ENCODE measurements around the gene TRANK1.

TRANK1 gene

DNA sequence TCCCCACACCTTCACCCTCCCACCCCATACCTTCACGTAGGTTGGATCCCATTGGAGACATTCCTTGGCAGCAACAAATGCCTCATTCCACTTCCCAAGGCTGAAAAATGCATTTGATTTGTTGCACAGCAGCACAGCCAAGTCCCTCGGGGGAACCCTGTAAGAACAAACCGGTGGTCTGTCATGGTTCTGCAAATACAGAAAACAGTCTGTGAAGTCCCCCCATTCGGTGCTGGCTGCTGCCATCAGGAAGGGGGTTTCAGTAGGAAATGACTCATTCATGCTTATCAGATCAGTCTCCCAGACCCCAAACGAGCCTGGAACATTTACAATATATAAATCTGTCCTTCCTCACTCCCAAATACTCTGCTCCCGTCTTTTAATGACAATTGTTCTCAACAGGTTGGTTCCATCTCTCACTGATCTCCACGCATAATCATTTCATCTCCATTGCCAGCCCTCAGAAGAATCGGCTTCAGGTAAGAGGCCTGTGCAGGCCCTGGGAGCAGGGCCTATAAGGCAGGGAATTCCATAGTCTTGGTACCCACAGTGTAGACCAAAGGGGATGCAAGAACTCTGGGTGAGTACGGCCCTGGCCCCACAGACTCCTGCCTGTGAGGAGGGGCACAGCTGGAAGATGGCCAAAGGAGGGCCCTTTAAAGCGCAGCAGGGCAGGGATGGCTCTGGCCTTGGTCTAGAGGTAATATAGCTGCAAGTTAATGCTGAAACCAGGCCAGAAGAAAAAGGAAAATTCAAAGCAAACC lies 41.6 kb downstream of the TRANK1 start:
- TF ChIP-seq, protein P1, sequence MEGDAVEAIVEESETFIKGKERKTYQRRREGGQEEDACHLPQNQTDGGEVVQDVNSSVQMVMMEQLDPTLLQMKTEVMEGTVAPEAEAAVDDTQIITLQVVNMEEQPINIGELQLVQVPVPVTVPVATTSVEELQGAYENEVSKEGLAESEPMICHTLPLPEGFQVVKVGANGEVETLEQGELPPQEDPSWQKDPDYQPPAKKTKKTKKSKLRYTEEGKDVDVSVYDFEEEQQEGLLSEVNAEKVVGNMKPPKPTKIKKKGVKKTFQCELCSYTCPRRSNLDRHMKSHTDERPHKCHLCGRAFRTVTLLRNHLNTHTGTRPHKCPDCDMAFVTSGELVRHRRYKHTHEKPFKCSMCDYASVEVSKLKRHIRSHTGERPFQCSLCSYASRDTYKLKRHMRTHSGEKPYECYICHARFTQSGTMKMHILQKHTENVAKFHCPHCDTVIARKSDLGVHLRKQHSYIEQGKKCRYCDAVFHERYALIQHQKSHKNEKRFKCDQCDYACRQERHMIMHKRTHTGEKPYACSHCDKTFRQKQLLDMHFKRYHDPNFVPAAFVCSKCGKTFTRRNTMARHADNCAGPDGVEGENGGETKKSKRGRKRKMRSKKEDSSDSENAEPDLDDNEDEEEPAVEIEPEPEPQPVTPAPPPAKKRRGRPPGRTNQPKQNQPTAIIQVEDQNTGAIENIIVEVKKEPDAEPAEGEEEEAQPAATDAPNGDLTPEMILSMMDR (IDR thresholded peaks at IDR 0.05; ENCODE audit: low read depth, low read length), result no peak
- peak in 1 of 2 donors; percentile 6 for DNase-seq (ENCODE audit: low read depth in 2 of 2)
- no peak overlapping the region for H3K4me3 ChIP-seq (replicated peaks in 1 of 2; ENCODE audit: low read depth in 2 of 2, low read length in 2 of 2)

DNA sequence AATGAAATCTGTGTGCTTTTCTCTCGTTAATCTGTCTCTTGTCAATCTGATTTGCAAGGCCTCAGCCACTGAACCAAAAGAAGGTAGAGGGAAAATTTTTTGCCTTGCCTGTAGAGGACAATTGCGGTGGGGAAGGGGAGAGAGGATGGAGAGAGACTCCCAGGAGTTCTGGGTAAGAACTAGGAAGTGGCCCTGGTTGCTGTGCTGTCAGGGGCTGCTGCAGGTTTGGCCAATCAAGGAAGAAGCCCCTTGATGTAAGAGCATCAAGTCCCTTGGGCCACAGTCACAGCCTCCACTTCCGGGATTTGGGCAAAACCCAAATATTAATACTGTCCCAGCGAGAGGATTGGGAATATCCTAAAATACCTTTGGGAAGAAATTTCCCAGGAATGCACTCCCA lies 43.3 kb downstream of the TRANK1 start:
- H3K4me3 ChIP-seq (replicated peaks in 1 of 2; ENCODE audit: low read depth in 2 of 2, low read length in 2 of 2), result no peak overlapping the region
- no peak for DNase-seq (ENCODE audit: low read depth in 2 of 2)
- TF ChIP-seq, protein P1 (IDR thresholded peaks at IDR 0.05; ENCODE audit: low read depth, low read length), result no peak

DNA sequence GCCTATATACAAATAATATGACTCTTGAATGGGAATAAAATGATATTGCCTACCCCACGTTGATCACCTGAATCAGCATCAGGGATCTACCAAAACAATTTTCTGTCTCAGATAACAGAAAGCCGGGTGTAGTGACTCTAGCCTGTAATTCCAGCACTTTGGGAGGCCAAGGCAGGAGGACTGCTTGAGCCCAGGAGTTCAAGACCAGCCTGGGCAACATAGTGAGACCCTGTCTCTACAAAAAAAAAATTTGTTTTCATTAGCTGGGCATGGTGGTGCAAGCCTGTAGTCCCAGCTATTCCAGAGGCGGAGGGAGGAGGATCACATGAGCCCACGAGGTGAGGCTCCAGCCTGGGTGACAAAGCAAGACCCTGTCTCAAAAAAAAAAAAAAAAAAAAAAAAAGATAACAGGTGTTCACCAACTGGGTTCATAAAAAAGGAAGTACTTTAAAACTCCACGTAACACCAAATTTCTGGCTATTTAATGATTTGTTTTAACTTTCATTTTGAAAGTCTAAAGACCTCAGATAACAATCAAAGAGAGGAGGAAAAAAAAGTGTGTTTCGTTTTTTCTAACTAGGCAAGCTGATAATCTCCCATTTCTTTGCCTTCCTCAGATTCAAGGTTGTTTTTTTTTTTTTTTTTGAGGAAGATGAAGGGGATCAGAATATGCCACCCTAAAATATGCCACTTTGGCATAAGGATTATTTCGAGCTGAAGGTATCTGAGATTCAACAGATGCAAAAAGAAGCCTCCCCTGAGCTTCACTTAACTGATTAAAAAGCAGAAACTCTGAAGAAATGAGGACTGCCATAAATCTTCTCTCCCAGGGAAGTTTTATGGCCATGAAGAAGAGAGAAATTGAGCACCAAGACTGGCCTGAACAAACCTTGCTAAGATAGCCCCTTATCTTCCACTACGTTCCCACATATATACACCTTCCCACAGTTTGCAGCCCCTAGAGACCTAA lies 44.1 kb downstream of the TRANK1 start:
- TF ChIP-seq, protein P1 (IDR thresholded peaks at IDR 0.05; ENCODE audit: low read depth, low read length), result no peak
- no peak overlapping the region for H3K4me3 ChIP-seq (replicated peaks in 1 of 2; ENCODE audit: low read depth in 2 of 2, low read length in 2 of 2)
- DNase-seq (ENCODE audit: low read depth in 2 of 2), result no peak

DNA sequence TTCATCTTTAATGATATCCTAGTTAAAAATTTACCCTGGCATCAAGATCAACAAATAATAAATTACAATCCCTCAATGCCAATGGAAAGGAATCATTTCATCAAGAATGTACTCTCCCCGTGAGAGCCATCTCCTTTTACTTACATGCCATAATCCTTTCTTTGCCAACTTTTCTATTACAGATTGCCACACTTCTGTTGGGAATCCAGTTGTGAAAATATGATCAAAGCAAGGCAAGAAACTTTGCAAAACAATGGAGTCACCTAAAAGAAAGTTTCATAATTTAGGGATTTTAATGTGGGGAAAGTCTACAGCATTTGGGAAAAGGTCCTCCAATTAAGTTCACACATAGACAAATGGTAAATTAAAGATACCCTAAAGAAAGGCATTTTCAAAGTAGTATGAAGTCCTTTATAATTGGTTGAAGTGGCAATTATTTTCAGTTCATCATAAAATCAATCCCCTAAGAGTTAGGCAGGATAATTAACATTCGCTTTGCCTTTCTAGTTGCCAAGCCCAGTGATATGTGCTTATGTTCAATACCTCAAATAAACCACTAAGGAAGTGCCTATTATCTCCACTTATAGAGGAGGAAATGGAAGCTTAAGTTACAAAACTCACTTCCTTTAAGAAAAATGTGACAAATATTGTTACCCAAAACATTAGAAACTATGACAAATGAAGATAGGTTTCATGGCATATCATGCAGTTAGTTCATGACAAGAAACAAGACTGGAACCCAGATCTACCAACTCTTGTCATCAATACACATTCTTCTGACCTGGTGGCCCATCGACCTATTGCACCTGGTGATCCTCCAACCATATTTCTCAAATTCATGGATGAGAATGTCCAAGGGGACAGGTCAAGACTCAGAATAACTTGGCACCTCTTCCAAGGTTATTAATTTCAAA lies 49.1 kb downstream of the TRANK1 start:
- peak in 1 of 2 donors; percentile 36 for DNase-seq (ENCODE audit: low read depth in 2 of 2)
- no peak overlapping the region for H3K4me3 ChIP-seq (replicated peaks in 1 of 2; ENCODE audit: low read depth in 2 of 2, low read length in 2 of 2)
- TF ChIP-seq, protein P1 (IDR thresholded peaks at IDR 0.05; ENCODE audit: low read depth, low read length), result no peak

DNA sequence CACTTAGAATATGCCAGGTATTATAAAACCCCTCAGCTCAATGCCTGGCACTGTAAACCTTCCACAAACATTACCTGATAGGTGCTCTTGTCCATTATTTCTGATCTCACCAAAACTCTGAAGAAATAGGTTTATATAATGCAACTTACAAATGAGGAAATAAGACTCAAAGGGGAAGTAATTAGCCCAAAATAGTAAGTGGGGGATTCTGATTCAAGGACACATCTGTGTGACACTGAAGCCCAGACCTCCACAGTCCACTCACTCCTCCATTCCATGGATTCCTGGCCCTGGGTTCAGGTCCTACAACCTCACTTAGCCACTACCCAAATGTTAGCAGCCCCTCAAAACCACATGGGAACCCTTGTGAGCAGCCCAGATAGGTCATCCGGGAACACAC lies 49.9 kb downstream of the TRANK1 start:
- DNase-seq (ENCODE audit: low read depth in 2 of 2), result no peak
- TF ChIP-seq, protein P1 (IDR thresholded peaks at IDR 0.05; ENCODE audit: low read depth, low read length), result no peak
- H3K4me3 ChIP-seq (replicated peaks in 1 of 2; ENCODE audit: low read depth in 2 of 2, low read length in 2 of 2), result no peak overlapping the region

DNA sequence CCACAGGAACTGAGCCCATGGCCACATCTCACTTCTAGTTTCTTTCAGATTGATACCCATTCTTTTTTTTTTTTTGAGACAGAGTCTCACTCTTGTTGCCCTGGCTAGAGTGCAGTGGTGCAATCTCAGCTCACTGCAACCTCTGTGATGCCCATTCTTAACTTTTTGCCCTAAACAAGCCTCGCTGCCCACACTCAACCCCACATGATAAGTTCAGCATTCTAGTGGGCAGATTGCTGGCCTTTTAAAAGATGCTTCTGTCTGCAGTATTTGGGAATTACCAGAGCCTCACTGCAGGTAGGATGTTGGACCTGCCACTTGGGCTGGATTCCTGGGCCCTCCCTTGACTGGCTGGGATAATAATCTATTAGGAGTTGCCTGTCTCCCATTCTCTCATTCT lies 51.0 kb downstream of the TRANK1 start:
- no peak overlapping the region for H3K4me3 ChIP-seq (replicated peaks in 1 of 2; ENCODE audit: low read depth in 2 of 2, low read length in 2 of 2)
- no peak for DNase-seq (ENCODE audit: low read depth in 2 of 2)
- TF ChIP-seq, protein P1 (IDR thresholded peaks at IDR 0.05; ENCODE audit: low read depth, low read length), result no peak

All from cardiac fibroblast (primary cell).